ENCODE results near the gene SSUH2.

SSUH2 gene

DNA sequence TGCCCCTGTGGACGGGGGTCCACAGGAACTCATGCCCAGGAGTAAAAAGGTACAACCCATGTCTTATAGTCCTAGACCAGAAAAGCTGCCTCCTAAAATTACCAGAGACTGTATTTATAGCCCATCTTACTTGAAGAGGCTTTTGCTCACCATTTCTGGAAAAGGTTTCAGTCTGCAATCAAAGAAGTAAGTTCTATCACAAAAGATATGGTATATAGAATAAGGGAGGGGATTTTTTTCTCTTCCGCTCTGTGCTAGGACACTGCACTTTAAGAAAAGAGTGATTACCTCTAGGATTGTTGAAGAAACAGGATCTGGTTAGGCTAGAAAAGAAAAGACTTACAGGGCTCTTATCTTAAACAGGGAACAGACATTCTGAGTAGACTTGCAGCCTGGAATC, 2.6 kb downstream of the SSUH2 start:
- no peak for TF ChIP-seq ZNF37A (tag by site-specific recombination; IDR thresholded peaks at IDR 0.05)
- no peak for TF ChIP-seq ZNF404 (tag by site-specific recombination; IDR thresholded peaks at IDR 0.05)
- CTCF ChIA-PET: interaction anchor here (0.5 to 1.3 kb wide), 4 partner anchors 10 to 269 kb away, joined by 3 to 5 read pairs (median 4); no protein-coding TSS in a partner anchor

GRCh38 chr3:8641472-8641871, 3.1 kb downstream of the SSUH2 start:
- TF ChIP-seq ZBTB21 (tag by site-specific recombination; IDR thresholded peaks at IDR 0.05) (no peak), INSM2 (tag by site-specific recombination; IDR thresholded peaks at IDR 0.05) (no peak), ZNF433 (tag by site-specific recombination; IDR thresholded peaks at IDR 0.05; ENCODE audit: low read depth) (no peak), ZNF19 (tag by site-specific recombination; IDR thresholded peaks at IDR 0.05; ENCODE audit: low read depth) (no peak), ZNF600 (tag by site-specific recombination; IDR thresholded peaks at IDR 0.05) (no peak), ZNF510 (tag by site-specific recombination; IDR thresholded peaks at IDR 0.05; ENCODE audit: insufficient replicate concordance) (no peak), PRDM4 (tag by site-specific recombination; IDR thresholded peaks at IDR 0.05) (no peak), GLI4 (tag by site-specific recombination; IDR thresholded peaks at IDR 0.05) (no peak), ZBTB26 (tag by site-specific recombination; optimal IDR thresholded peaks at IDR 0.05) (no peak), ZBTB10 (tag by site-specific recombination; IDR thresholded peaks at IDR 0.05) (no peak), SP2 (tag by site-specific recombination; IDR thresholded peaks at IDR 0.05) (no peak), SP7 (tag by site-specific recombination; IDR thresholded peaks at IDR 0.05) (no peak), ZFP69B (tag by site-specific recombination; IDR thresholded peaks at IDR 0.05) (no peak), ZBTB17 (tag by site-specific recombination; IDR thresholded peaks at IDR 0.05) (no peak)
- TF ChIP-seq, protein P1, sequence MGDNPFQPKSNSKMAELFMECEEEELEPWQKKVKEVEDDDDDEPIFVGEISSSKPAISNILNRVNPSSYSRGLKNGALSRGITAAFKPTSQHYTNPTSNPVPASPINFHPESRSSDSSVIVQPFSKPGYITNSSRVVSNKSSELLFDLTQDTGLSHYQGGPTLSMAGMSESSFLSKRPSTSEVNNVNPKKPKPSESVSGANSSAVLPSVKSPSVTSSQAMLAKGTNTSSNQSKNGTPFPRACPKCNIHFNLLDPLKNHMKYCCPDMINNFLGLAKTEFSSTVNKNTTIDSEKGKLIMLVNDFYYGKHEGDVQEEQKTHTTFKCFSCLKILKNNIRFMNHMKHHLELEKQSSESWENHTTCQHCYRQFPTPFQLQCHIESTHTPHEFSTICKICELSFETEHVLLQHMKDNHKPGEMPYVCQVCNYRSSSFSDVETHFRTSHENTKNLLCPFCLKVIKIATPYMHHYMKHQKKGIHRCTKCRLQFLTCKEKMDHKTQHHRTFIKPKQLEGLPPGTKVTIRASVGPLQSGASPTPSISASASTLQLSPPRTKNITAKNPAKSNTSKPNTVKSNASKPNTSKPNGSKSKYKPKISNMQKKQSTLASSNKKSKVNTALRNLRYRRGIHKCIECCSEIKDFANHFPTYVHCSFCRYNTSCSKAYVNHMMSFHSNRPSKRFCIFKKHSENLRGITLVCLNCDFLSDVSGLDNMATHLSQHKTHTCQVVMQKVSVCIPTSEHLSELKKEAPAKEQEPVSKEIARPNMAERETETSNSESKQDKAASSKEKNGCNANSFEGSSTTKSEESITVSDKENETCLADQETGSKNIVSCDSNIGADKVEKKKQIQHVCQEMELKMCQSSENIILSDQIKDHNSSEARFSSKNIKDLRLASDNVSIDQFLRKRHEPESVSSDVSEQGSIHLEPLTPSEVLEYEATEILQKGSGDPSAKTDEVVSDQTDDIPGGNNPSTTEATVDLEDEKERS (tag by site-specific recombination; IDR thresholded peaks at IDR 0.05): no peak
- no peak overlapping the region for H3K27ac ChIP-seq (ENCODE audit: extremely low read depth, low read depth, low read length)
- no peaks in the 10 kb centered on the region for H3K4me1 ChIP-seq (ENCODE audit: control insufficient read depth, insufficient read depth, low read length)
- no peaks in the 10 kb centered on the region for H3K9me3 ChIP-seq (ENCODE audit: control insufficient read depth, insufficient read depth, low read depth, low read length)
- H3K4me3 ChIP-seq (ENCODE audit: low read depth, low read length): no peak overlapping the region
- POLR2A ChIA-PET: no interaction called here
- CTCF ChIA-PET: interaction anchor here (0.6 to 1.3 kb wide), 3 partner anchors 9 to 1045 kb away, joined by 3 to 5 read pairs (median 4); no protein-coding TSS in a partner anchor
- H3K36me3 ChIP-seq (ENCODE audit: control insufficient read depth in 2 of 2, insufficient read depth in 1 of 2, low read length in 2 of 2): no peaks in the 10 kb centered on the region

More for the DNA sequence above, 2.6 kb downstream of the SSUH2 start:
- POLR2A ChIA-PET: no interaction called here
- Histone ChIP-seq H3K36me3 (ENCODE audit: control insufficient read depth in 2 of 2, insufficient read depth in 1 of 2, low read length in 2 of 2) (no peaks in the 10 kb centered on the region), H3K9me3 (ENCODE audit: control insufficient read depth, insufficient read depth, low read depth, low read length) (no peaks in the 10 kb centered on the region), H3K4me1 (ENCODE audit: control insufficient read depth, insufficient read depth, low read length) (no peaks in the 10 kb centered on the region), H3K4me3 (ENCODE audit: low read depth, low read length) (no peak overlapping the region), H3K27ac (ENCODE audit: extremely low read depth, low read depth, low read length) (no peak overlapping the region)

All from HEK293 (cell line).